NCI-H2171 treated with DMSO at 0.1 percent for 48 hours (cell line): ENCODE data around the gene GALNT2.
A peak's percentile ranks its signal among the peaks of the same experiment; 100 is the strongest.

ENCODE experiments used
- DNase-seq: peaks from one replicate; lab custom pipeline; 2025; lab: John Stamatoyannopoulos, UW

GALNT2 gene

DNA sequence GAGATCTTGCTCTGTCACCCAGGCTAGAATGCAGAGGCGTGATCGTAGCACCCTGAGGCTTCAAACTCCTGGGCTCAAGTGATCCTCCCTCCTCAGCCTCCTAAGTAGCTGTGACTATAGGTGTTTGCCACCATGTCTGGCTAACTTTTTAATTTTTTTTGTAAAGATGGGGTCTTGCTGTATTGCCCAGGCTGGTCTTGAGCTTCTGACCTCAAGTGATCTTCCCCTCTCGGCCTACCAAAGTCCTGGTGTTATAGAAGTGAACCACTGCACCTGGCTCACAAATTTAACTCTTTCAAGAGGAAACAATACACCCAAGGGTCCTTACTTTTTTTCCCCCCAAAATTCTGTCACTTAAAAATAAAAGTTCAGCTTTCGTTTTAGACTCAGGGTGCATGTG lies 62.3 kb downstream of the GALNT2 start:
- no peak for DNase-seq

DNA sequence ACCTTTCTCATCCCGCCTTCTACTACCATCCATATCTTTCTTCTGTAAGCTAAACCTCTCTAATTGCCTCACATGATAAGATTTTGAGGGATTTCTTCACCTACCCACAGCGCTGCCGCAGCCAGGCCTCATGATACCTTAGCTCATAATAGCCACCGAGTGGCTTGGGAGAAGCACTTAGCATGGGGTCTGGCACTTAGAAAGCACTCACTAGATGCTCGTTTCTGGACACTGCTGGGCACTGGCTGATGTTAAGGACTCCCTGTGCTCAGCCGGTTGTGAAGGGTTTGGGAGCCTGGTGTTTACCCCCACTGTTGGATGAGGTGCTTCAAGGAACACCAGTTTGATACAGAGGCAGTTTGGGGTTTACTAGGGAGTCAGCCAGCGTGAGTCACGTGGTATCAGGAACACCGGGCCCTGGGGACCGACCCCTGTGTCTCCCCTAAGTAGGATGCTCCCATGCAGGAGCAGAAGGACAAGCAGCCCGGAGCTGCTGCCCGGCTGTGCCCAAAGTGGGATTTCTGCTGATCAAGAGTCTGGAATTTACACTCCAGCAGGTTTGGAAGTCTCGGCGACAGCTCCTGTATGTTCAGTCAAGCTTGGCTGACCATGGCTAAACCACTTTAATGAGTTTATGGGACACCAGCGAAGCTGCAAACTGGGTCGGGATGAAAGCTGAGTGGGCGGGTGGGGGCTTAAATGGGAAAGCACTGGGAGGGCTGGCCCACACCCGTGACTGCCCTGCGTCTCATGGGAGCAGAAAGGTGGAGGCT lies 63.3 kb downstream of the GALNT2 start:
- peak; percentile 14 for DNase-seq

DNA sequence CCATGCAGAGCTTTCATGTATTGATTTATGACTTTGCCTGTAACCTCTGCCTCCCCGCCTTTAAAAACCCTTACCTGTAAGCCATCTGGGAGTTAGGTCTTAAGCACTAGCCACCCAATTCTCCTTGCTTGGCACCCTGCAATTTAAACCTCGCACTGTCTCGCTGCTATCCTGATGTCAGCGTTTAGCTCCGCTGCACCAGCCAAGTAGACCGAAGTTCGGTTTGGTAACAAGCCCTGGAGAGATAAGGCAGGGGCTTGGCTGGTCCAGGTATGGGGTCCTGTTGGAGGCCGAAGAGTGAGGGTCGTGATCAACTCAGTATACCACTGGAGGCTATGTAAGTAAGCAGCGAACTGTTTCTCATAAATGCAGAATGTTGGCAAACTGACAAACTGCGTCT lies 64.4 kb downstream of the GALNT2 start:
- no peak for DNase-seq

DNA sequence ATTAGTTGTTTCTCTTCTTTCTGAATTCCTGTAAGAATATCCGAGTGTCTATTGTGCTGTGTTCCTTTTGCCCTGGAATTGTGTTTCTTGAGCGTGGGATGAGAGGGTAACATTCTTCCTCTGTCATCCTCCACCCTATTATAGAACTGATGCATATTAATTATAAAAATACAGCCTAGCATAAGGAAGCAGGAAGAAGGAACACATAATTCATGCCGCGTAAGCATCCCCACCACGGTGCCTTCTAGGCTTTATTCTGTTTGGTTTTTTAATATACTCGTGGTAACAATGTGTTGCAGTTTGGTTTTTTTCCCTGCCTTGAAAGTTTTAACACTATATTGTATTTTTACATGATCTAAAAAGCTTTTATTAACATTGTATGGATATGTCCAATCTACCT lies 65.7 kb downstream of the GALNT2 start:
- DNase-seq, result no peak

DNA sequence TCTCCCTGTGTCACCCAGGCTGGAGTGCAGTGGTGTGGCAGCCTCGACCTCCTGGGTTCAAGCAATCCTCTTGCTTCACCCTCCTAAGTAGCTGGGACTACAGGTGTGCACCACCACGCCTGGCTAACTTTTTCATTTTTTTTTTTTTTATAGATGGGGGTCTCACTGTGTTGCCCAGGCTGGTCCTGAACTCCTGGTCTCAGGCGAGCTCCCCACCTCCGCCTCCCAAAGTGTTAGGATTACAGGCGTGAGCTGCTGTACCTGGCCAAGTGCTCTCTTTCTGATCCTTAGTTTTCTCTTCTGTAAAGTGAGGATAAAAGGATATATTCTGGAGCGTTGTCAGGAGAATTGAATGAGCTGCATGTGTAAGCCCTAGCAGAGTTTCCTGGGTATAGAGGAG lies 68.7 kb downstream of the GALNT2 start:
- no peak for DNase-seq

GRCh38 chr1:230136453-230137336 lies 69.7 kb downstream of the GALNT2 start:
- DNase-seq, result no peak

DNA sequence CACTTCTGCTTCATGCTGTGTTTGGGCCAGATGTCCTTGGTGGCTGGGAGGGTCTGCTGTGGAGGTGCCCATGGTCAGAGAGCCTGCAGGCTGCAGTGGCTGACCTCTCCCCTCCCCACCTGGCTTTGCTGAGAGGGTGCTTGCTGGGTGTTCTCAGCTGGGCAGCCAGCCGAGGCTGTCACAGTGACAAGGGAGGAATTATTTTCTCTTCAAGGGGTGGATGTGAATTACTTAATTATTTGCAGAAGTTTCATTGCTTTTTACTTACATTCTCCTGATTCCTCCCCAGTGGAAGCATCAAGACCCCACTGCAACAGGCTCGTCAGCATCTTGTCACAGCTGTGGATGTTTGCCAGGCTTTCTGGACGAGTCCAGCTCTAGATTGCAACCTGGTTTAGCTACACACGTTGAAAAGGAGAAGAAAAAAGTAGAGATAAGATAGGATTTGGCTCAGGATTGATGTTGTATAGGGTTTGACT lies 70.3 kb downstream of the GALNT2 start:
- DNase-seq, result no peak

- DNase-seq, result no peak
Measured at GRCh38 chr1:230138561-230139239, 71.7 kb downstream of the GALNT2 start.

- DNase-seq, result no peak
Measured at GRCh38 chr1:230139315-230139714, 72.3 kb downstream of the GALNT2 start.

- no peak for DNase-seq
Measured at GRCh38 chr1:230139741-230140140, 72.7 kb downstream of the GALNT2 start.

DNA sequence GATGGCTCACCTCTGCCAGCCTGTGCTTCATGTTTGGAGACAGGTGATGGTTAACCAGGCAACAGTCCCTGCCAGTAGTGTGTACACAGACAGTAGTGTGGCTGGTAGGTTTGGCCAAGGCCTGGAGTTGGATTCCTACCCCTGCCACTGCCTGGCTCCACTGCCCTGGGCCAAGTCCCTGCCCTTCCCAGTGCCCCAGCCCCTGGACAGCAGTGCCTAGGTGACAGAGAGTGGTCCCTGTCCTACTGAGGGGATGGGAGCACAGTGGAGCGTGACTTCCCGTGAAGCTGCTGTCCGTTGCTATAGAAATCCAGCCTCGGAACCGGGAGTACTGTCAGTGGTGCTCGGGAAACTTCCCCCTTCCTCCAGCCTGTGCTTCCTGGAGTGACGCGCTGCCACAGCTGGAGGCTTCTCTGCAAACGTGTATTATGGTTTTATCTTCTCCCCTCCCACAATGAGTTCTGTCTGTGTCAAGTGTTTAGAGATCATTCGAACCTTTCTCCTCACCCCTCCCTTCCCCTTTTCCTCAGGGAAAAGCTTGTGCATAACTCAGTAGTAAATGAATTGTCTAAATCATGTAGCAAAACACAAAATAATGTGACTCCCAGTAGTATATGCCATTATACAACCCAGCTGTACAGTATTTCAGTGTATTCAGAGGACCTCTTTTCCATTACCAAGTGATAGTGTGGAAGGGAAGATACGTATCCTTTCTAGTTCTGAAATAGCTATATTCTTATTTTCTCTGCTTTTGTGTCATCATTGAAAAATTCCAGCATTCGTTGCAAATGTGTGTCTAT lies 73.4 kb downstream of the GALNT2 start:
- no peak for DNase-seq

DNA sequence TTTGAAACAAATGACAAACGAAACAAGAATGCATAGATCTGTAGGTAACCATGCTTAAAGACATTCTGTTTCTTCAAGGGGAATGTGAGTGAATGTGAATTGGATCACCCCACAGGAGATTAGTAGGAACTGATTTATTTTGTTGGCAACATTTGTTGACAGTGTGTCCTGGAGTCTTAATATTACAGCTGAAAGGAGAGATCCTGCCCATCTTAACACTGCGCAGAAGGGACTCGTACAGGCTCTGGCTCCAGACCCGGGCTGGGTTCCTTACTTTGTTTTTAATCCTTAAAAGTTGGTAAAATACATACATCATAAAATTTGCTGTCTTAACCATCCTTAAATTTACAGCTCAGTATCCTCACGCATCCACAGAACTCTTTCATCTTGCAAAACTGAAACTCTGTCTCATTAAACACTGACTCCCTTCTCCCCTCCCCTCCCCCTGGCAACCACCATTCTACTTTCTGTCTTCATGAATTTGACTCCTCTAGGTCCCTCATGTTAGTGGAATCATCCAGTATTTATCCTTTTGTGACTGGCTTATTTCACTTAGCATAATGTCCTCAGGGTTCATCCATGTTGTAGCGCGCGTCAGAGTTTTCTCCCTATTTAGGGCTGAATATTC lies 74.1 kb downstream of the GALNT2 start:
- no peak for DNase-seq

GRCh38 chr1:230141797-230142607 lies 75.0 kb downstream of the GALNT2 start:
- no peak for DNase-seq

DNA sequence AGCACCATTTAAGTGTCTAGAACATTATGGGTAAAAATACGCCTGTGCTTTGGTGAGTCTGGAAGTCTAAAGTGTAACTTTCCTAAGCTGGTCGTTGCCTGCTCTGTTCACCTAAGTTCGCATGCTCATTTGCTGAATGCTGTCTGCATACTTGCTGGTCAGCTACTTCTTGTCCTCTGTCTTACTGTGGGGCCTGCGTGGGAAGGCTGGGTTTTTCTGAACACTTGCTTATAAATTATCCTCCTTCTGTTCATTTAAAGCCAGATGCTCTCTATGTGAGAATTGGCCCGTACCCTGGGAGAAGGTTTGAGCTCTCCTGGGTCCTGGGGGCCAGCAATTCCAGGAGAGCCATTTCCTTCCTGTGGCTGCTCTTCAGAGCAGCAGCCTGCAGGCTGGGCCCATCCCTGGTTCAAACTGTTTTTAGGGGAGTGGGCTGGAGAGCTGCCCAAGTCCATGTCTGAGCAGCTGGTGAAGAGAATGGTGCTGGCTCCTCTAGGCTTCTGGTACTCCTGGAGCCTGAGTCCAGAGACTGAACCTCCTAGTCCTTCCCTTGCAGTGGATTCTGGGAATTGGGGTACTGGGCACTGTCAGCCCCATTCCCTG lies 75.7 kb downstream of the GALNT2 start:
- DNase-seq, result no peak

DNA sequence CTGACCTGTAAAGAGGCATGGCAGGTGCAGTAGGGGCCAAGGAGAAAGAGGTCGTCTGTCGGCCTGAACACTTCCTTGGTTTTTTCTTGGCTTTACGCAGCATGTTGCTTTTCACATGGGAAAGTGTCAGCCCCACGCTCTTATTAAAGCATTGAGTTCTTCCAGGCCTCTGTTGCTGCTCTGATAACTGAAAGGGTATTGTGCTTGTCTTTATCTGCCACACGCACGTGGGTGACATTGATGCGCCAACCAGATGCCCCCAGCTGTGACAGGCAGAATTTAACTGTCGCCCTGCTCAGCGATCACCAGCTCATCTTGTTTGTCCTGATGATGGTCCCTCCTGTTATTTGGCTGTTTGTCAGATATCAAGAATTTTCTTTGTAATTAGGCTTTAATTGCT lies 76.5 kb downstream of the GALNT2 start:
- no peak for DNase-seq

DNA sequence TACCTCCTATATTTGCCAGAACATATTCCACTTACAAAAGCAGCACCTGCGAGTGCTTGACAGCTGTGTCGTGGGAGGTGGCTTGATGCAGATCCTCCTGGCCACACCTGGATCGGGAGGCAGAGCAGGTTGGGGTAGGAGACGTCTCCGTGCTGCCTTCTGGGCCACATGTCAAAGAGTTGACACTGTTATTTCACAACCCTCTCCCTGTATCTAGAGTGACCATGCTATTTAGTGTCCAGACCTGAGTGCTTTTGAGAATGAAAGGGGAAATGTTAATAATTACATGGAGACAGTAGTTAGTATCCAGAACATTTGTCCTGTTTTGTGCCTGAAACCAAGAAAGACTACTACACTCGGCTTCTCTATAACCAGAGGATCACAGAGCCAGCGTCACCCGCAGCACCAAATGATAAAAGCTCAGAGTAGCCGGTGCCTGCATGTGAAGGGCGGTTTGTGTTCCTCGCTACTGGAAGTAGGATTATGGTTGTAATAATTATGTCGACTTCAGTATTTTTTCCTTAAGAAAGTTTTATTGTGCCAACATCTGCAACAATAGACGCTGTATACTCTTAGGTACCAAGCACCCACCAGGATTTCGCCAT lies 77.1 kb downstream of the GALNT2 start:
- peak; percentile 78 for DNase-seq

DNA sequence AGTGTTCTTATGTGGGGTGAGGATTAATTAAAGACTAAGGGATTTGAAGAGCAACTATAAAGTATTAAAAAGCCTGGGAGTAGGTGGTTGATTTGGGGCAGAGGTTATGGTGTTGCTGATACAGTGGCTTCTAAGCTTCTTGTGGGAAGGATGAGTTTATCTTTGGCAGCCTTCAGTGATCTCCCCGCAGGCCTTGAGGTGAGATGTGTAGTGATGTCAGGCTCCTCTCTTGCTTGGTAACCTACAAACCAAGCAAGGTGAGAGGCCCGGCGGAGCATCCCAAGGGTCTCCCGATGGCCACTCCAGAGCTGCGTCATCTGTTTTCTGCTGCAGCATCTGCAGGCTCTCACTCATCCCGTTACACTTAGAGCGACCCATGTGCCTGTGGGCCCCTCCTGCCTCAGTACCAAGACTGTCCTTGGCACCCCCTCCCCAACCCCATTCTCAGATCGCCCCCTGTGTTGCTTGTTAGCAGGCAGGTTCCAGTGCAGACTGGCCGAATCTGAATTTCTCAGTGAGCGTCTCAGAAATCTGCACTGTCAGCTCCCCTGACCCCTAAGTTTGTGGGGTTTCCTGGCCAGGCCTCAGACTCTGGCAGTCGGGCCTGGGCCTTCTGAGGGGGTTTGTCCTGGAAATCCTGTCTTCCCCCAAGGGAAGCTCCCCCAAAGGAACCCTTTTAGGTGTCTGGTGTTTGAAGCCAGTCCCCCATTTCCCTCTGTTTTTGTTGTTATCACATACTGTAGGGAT lies 77.9 kb downstream of the GALNT2 start:
- peak; percentile 24 for DNase-seq

DNA sequence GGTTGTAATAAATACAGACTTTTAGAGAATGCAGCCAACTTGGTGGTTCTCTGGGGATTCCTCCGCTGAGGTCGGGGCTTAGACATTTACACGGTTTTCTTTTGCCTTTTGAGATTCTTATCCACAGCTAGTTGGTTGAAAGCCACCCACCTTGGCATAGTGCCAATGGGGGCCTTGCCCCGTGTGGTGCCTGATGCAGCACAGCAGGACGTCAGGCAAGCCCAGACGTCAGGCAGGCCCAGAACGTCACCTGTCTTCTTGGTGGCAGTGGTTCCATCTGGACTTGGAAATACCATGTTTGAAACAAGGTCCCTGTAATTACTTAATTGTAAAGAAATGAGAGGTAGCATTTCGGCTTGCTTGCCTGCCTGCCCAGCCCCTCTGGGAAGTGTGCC lies 78.5 kb downstream of the GALNT2 start:
- DNase-seq, result peak; percentile 89

DNA sequence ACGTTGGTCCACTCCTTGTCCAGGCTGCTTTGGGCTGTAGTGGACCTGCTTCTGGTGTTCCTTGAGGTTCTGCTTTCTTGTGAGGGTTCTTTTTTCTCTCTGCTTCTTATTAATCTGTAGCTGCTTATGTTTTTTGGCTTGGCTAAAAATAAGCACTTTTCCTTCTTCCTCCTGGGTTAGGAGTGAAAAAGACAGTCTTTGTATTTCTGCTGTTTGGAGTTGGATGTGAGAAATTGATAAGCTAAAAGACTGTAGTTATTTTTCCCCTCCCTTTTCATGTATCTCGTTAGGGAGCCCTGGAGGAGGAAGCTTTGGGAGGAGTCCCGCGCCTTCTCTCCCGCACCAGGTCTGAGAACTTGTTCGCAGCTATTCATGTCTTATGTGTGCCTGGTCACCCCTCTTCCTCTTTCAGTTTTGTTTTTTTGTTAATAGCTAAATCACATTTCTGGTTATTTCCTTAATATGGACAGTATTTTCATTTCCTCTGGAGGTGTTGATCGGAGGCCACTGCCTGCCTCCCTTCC lies 79.0 kb downstream of the GALNT2 start:
- no peak for DNase-seq
